Activated T-cell treated with anti-CD3 and anti-CD28 coated beads, Interleukin-2, amount 50 U/mL, for 72 hours (primary cell): ENCODE data around the gene CLCN6. TPM values are rescaled to one million over a fixed set of nuclear protein-coding genes. Genes with fewer than 3 reads are reported as not detected.

Source experiments
- ATAC-seq, 2 donors: fragments of 150-1000 bp; cut with Tn5 transposase; replicated peaks in 1 of 2; 2 replicates each; pipeline ENCODE4 v1.10.0; 2021; ENCODE audit warnings: moderate library complexity in 2 of 2, mild to moderate bottlenecking in 1 of 2
- DNase-seq, 2 donors: peaks; one replicate each; pipeline ENCODE4 v3.0.0; 2021 to 2022; ENCODE audit warnings: mixed read lengths in 1 of 2
- H3K27ac Mint-ChIP-seq: one replicate; pipeline ENCODE4 v1.8.0; 2022; ENCODE audit warnings: mild to moderate bottlenecking, moderate library complexity, mixed read lengths
- H3K27me3 Mint-ChIP-seq: one replicate; pipeline ENCODE4 v1.8.0; 2022; ENCODE audit warnings: low read depth, mixed read lengths
- H3K36me3 Mint-ChIP-seq, 2 donors: one replicate each; pipeline ENCODE4 v1.8.0; 2022; ENCODE audit warnings: mixed read lengths in 2 of 2, mild to moderate bottlenecking in 1 of 2; ENCODE audit not compliant: insufficient read depth in 2 of 2
- H3K4me1 Mint-ChIP-seq: one replicate; pipeline ENCODE4 v1.8.0; 2022; ENCODE audit warnings: low read depth, mixed read lengths
- H3K4me3 Mint-ChIP-seq, 2 donors: one replicate each; pipeline ENCODE4 v1.8.0; 2022; ENCODE audit warnings: mild to moderate bottlenecking in 2 of 2, mixed read lengths in 2 of 2, moderate library complexity in 2 of 2
- H3K9me3 Mint-ChIP-seq, 2 donors: one replicate each; pipeline ENCODE4 v1.8.0; 2022; ENCODE audit warnings: mixed read lengths in 2 of 2
- total RNA-seq, 2 donors: library from RNA; stranded (reverse); gene quantifications; one replicate each; pipeline ENCODE4 v1.2.3, GENCODE V29; 2022

Gene CLCN6
- total RNA-seq, 2 donors from 2014 or later: 8.2 to 9.3 TPM

DNA sequence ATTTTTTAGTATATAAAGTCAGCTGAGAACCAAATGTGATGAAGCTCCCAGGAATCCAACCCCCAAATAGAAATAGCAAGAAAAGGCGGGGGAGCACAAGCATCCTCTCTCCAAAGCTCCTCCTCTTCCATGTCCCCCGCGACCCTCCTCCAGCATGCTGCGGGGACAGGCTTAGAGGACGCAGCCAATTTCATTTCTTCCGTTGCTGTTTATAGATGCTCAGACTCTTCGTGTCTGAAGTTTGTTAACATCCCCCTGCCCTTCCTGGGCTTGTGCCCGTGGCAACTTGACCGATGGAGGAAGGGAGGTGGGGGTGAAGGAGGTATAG lies 42.3 kb downstream of the CLCN6 start:
- no peak overlapping the region for H3K27ac Mint-ChIP-seq
- H3K9me3 Mint-ChIP-seq: no peaks in the 10 kb centered on the region
- H3K36me3 Mint-ChIP-seq: no peaks in the 10 kb centered on the region
- no peak overlapping the region for H3K4me3 Mint-ChIP-seq
- H3K27me3 Mint-ChIP-seq: peaks cover 7% of the 10 kb centered on the region
- H3K4me1 Mint-ChIP-seq: no peaks in the 10 kb centered on the region
- DNase-seq (no peak), ATAC-seq (no peak)

DNA sequence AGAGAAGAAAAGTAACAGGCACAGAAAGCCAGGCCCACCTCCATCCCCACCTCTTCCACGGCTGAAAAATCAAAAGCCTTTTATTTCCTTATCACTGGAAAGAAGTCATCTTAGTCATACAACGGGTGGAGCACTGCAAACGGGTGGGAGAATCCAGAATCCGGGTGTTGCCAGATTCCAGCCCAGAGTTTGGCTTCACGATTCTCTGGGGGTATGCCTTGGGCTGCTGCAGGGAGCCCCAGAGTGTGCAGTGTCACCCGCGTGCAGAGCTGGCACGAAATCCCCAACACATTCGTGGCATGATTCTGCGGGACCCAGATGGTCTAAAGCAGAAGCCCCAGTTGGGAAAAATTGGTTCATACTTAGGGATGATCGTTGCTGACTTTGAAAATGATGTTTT lies 44.2 kb downstream of the CLCN6 start:
- no peaks in the 10 kb centered on the region for H3K9me3 Mint-ChIP-seq
- H3K4me1 Mint-ChIP-seq: no peaks in the 10 kb centered on the region
- ATAC-seq (no peak), DNase-seq (no peak)
- H3K27ac Mint-ChIP-seq: no peak overlapping the region
- H3K27me3 Mint-ChIP-seq: peaks cover 12% of the 10 kb centered on the region
- no peaks in the 10 kb centered on the region for H3K36me3 Mint-ChIP-seq
- no peak overlapping the region for H3K4me3 Mint-ChIP-seq

DNA sequence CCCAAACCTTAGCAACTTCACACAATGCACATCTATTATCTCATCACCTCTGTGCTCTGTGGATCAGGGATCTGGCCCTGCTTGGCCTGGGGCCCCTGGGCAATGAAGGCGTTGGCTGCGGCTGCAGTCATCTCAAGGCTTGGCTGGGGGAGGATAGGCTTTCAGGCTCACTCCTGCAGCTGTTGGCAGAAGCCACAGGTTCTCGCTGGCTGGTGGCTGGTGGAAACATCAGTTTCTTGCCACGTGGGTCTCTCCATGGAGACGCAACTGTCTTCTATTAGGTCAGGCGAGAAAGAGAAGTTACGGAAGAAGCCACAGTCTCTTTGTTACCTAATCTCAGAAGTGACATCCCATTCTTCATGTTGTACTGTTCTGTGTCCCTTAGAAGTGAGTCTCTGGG lies 45.2 kb downstream of the CLCN6 start:
- Mint-ChIP-seq H3K36me3 (no peaks in the 10 kb centered on the region), H3K9me3 (no peaks in the 10 kb centered on the region), H3K4me3 (no peak overlapping the region), H3K27ac (no peak overlapping the region), H3K4me1 (no peaks in the 10 kb centered on the region), H3K27me3 (peaks cover 12% of the 10 kb centered on the region)
- ATAC-seq: no peak
- no peak for DNase-seq

DNA sequence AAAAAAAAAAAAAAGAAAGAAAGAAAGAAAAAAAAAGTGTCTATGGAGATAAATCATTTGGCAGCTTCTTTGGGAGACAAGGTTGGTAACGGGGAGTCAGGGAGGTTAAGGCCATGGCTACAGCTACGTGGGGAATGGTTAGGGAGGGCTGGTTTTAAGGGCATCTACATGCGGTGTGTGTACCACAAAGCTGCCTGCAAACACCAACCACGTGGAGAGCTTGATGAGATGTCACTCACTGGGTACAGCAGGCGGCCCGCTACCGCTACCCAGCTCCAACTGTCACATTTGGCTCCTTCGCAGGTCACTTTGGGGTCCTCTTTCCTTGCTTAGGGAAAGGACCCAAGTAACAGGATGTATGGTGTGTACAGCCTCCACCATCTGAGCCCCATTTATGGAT lies 48.5 kb downstream of the CLCN6 start:
- DNase-seq (no peak), ATAC-seq (no peak)
- H3K36me3 Mint-ChIP-seq: no peaks in the 10 kb centered on the region
- H3K27me3 Mint-ChIP-seq: peaks cover 21% of the 10 kb centered on the region
- no peaks in the 10 kb centered on the region for H3K4me1 Mint-ChIP-seq
- no peaks in the 10 kb centered on the region for H3K9me3 Mint-ChIP-seq
- H3K27ac Mint-ChIP-seq: no peak overlapping the region
- no peak overlapping the region for H3K4me3 Mint-ChIP-seq

DNA sequence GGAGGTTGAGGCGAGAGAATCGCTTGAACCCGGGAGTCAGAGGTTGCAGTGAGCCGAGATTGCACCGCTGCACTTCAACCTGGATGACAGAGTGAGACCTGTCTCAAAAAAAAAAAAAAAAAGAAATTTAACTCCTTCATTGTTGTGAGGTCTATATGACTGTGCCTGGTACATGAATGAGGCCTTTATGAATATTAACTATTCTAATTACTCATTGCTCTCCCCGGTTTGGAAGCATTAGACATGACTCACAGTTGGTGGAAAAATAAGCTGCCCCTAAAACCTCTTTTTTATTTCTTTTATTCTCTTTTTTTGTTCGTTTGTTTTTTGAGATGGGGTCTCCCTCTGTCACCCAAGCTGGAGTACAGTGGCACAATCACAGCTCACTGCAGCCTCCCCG lies 49.4 kb downstream of the CLCN6 start:
- ATAC-seq: peak in 1 of 2 donors; percentile 58
- no peaks in the 10 kb centered on the region for H3K9me3 Mint-ChIP-seq

DNA sequence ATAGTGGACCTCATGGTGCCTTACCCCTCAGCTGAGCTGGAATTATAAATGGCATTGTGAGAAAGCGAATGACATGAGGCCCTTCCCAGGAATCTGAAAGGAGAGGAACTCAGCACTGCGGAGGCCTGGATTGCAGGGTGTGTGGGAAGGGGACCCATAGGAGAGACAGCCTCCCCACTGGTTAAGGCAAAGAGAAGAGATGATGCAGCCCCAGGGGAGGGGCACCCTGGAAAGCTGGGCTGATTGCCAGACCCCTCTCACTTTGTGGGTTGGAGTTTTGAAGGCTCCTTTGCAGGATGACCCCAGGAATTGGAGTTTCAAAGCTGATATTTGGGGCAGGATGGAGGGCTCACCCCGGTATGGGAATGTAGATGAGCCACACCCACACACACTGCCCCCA lies 50.7 kb downstream of the CLCN6 start:
- Mint-ChIP-seq H3K27me3 (peaks cover 31% of the 10 kb centered on the region), H3K4me3 (no peak overlapping the region), H3K4me1 (no peaks in the 10 kb centered on the region), H3K27ac (no peak overlapping the region), H3K36me3 (no peaks in the 10 kb centered on the region), H3K9me3 (no peaks in the 10 kb centered on the region)
- DNase-seq (no peak), ATAC-seq (no peak)

More for the DNA sequence above, 49.4 kb downstream of the CLCN6 start:
- Mint-ChIP-seq H3K27ac (no peak overlapping the region), H3K27me3 (peaks cover 31% of the 10 kb centered on the region), H3K4me1 (no peaks in the 10 kb centered on the region), H3K4me3 (no peak overlapping the region), H3K36me3 (no peaks in the 10 kb centered on the region)
- no peak for DNase-seq

DNA sequence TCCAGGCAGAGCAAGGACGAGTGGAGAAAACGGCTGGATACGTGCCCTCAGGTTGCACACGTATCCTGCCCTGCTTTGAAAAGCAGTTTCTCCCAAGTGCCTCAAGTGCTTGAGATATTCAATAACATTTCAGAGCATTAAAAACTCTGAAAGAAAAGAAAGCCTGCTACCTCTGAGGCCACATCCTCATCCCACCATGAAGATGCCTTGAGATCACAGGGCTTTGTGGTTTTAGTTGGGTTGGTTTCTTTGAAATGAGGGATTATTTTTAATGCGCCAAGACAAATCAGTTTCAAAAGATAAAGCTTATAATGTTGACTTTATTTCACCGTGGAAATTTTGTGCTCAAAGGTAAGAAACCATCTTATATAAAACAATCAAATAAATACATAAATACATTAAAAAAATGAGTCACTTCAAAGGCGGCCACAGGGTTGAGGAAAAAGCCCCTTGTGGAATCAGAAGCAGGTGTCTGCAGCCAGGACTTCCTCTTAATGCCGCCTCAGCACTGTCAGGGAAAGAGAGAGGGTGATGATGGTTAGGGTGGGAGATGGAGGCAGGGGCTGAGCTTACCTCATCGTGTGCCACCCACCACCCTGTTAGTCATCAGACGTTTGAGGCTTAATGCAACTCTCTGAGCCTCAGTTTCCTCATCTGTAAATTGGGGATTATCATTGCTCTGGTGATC lies 51.3 kb downstream of the CLCN6 start:
- DNase-seq (no peak), ATAC-seq (no peak)
- no peaks in the 10 kb centered on the region for H3K36me3 Mint-ChIP-seq
- H3K9me3 Mint-ChIP-seq: no peaks in the 10 kb centered on the region
- no peak overlapping the region for H3K27ac Mint-ChIP-seq
- H3K4me1 Mint-ChIP-seq: no peaks in the 10 kb centered on the region
- peaks cover 33% of the 10 kb centered on the region for H3K27me3 Mint-ChIP-seq
- no peak overlapping the region for H3K4me3 Mint-ChIP-seq

DNA sequence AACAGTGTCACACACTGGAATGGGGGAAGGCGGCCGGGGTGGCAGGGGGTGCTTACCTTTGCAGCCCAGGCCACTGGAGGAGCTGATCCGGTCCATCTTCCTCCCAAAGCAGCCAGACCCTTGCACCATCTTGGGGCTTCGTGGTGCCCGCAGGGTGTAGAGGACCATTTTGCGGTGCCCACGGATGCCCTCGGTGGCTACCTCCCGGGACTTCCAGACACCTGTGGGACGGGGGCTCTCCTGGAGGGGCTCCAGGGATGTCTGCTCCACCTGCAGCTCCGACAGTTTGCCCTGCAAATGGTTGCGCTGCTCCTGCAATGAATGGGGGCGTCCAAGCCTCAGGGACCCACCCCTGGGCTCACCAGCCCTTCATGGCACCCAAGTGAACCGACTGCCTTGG lies 52.2 kb downstream of the CLCN6 start:
- Mint-ChIP-seq H3K27ac (no peak overlapping the region), H3K27me3 (peaks cover 39% of the 10 kb centered on the region), H3K36me3 (no peaks in the 10 kb centered on the region), H3K4me1 (no peaks in the 10 kb centered on the region), H3K9me3 (no peaks in the 10 kb centered on the region), H3K4me3 (no peak overlapping the region)
- DNase-seq (no peak), ATAC-seq (no peak)

DNA sequence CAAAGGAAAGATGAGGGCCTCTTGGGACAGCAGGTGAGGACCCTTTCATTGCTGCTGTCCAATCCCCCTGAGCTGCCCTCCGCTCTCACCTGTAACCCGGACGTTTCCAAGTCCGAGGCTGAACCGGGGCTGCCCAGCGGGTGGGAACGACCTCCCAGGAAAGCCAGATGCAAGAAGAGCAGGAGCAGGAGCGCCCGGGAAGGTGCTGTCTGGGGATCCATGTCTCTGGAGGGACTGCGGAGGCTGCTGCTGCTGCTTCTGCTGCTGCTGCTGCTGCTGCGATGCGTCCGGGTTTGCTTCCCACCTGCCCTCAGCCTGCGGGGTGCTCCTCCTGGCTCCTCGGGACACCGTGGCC lies 52.6 kb downstream of the CLCN6 start, which contains the start of gene NPPB:
Gene NPPB, minus strand, starts transcription at position 333 of the 355 bp plus-strand sequence. Its CDS starts 112 bp downstream, at position 221.
- no peak for ATAC-seq
- H3K4me3 Mint-ChIP-seq: no peak within 1 kb of the TSS
- no peaks in the 10 kb centered on the region for H3K36me3 Mint-ChIP-seq
- H3K27ac Mint-ChIP-seq: no peak within 1 kb of the TSS
- H3K27me3 Mint-ChIP-seq: peaks cover 39% of the 10 kb centered on the region
- no peaks in the 10 kb centered on the region for H3K9me3 Mint-ChIP-seq
- DNase-seq: no peak
- H3K4me1 Mint-ChIP-seq: no peaks in the 10 kb centered on the region

DNA sequence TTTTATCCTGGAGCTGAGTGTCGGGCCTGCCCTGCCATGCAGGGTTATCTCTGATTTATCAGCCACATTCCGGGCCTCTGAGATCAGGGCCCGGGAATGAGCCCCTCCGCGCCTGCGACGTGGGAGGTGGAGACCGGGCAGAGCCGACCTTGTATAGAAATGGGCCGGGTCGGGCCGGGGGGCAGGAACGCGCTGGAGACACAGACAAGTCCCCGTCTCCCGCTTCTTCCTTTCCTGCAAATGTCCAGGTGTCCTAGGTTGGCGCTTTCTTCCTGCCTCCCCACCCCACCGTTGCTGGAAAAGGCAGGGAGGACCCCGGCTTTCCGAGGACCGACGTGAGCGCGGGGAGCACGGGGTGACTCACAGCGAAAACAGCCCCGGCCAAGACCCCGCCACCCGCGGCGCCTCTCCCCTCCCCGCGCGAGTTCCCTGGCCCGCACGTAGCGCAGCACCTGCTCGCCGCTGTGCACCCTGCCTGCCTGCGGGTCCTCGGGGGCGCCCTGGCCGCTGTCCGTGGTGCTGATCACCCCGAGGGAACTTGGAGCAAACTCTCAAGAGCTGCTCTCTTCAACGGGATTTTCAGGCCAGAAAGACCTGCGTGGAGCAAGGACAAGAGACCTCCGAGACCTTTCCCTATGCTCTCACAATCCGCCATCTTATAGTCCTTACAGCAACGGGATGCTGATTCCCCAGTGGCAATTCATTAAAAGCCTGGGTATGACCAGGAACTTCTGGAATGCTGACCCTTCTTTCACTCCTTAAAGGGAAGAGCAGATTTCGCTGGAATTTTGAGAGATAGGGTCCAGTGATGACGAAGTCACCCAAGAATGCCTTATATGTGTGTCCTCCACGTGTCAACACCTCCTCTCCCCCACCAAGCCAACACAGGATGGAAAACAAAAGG lies 53.2 kb downstream of the CLCN6 start:
- Mint-ChIP-seq H3K36me3 (no peaks in the 10 kb centered on the region), H3K9me3 (no peaks in the 10 kb centered on the region), H3K27me3 (peaks cover 38% of the 10 kb centered on the region), H3K4me1 (no peaks in the 10 kb centered on the region), H3K4me3 (no peak overlapping the region), H3K27ac (no peak overlapping the region)
- DNase-seq: peak; percentile 75
- peak; percentile 65 for ATAC-seq

DNA sequence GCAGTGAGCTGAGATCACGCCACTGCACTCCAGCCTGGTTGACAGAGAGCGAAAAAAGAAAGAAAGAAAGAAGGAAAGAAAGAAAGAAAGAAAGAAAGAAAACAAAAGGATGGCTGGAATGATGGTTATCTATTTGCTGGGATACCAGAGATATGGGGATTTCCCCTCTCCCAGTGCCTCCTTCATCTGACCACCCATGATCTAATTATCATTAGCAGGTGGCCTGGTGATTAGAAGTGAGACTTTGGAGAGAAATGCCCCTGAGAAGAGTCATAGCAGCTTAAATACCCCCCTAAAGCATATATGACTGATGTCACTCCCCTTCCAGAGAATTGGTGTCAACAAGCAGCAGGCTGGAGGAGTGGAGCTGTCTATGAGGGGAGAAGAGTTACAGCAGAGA lies 54.1 kb downstream of the CLCN6 start:
- peaks cover 40% of the 10 kb centered on the region for H3K27me3 Mint-ChIP-seq
- no peak overlapping the region for H3K4me3 Mint-ChIP-seq
- no peaks in the 10 kb centered on the region for H3K9me3 Mint-ChIP-seq
- ATAC-seq (no peak), DNase-seq (no peak)
- H3K4me1 Mint-ChIP-seq: no peaks in the 10 kb centered on the region
- no peaks in the 10 kb centered on the region for H3K36me3 Mint-ChIP-seq
- no peak overlapping the region for H3K27ac Mint-ChIP-seq

DNA sequence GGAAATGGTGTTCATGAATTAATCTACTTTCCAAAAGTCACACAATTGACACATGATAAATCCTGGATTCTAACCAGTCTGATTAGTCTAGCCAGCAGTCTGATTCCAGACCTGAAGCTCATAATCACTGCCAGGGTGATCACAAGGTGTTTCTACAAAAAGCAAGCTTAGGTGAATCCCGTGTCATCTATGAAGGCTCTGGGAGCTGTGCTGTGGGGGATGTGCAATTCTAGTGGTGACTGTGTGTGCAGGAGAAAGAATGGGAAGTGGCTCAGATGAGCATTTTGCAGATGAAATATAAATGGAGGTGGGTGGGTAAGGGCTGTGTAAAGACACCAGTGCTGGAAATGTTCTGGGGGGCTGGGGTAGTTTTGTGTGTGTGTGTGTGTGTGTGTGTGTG lies 54.6 kb downstream of the CLCN6 start:
- ATAC-seq: no peak
- Mint-ChIP-seq H3K4me3 (no peak overlapping the region), H3K36me3 (no peaks in the 10 kb centered on the region), H3K27ac (no peak overlapping the region), H3K4me1 (no peaks in the 10 kb centered on the region), H3K9me3 (no peaks in the 10 kb centered on the region), H3K27me3 (peaks cover 44% of the 10 kb centered on the region)
- no peak for DNase-seq

DNA sequence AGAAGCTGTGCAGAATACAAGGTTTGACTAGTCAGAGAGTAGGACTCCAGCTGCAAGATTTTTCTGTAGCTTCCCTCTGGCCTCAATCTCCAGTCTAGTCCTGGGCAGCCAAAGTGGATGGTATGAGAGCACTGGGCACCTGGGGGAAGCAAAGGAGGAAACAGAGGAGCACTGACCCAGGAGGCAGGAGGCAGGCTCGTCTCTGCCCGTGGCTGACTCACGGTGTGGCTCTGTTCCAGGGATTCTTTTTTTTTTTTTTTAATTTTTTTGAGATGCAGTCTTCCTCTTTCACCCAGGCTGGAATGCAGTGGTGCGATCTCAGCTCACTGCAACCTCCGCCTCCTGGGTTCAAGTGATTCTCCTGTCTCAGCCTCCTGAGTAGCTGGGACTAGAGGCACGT lies 56.9 kb downstream of the CLCN6 start:
- DNase-seq (no peak), ATAC-seq (no peak)
- Mint-ChIP-seq H3K27me3 (peaks cover 47% of the 10 kb centered on the region), H3K27ac (no peak overlapping the region), H3K36me3 (no peaks in the 10 kb centered on the region), H3K4me1 (no peaks in the 10 kb centered on the region), H3K9me3 (no peaks in the 10 kb centered on the region), H3K4me3 (no peak overlapping the region)
